Loucy (cell line): ENCODE measurements around the gene TGFBRAP1.

ENCODE experiments used
- H2AFZ ChIP-seq: fragments of 200-600 bp; sonication (generic); 2 replicates; pipeline ENCODE4 v1.6.0; 2016; ENCODE audit warnings: antibody characterized with exemption, mild to moderate bottlenecking, low read length, moderate library complexity
- H3F3A ChIP-seq: fragments of 200-600 bp; 2 replicates; pipeline ENCODE4 v1.6.0; 2016; ENCODE audit warnings: antibody characterized with exemption, low read depth, mild to moderate bottlenecking
- H3K27me3 ChIP-seq: fragments of 200-600 bp; sonication (generic); 2 replicates; pipeline ENCODE4 v1.6.1; 2014; ENCODE audit warnings: low read length, mild to moderate bottlenecking; ENCODE audit not compliant: insufficient read depth, poor library complexity, severe bottlenecking
- H3K36me3 ChIP-seq: fragments of 200-600 bp; sonication (generic); 2 replicates; pipeline ENCODE4 v1.6.1; 2016; ENCODE audit warnings: low read length; ENCODE audit not compliant: insufficient read depth
- H3K4me1 ChIP-seq: fragments of 200-600 bp; sonication (generic); 2 replicates; pipeline ENCODE4 v1.5.1; 2014; ENCODE audit warnings: low read length, mild to moderate bottlenecking; ENCODE audit not compliant: insufficient read depth, poor library complexity, severe bottlenecking
- H3K4me2 ChIP-seq: fragments of 200-600 bp; sonication (generic); 2 replicates; pipeline ENCODE4 v1.6.0; 2014; ENCODE audit warnings: antibody characterized with exemption, low read length, low read depth, mild to moderate bottlenecking; ENCODE audit not compliant: poor library complexity, severe bottlenecking
- H3K4me3 ChIP-seq: fragments of 200-600 bp; sonication (generic); 2 replicates; pipeline ENCODE4 v1.5.1; 2014; ENCODE audit warnings: low read length, mild to moderate bottlenecking, mixed read lengths; ENCODE audit not compliant: poor library complexity, severe bottlenecking
- H3K79me2 ChIP-seq: fragments of 200-600 bp; sonication (generic); 2 replicates; pipeline ENCODE4 v1.6.1; 2014; ENCODE audit warnings: low read length; ENCODE audit not compliant: insufficient read depth
- H3K9ac ChIP-seq: fragments of 200-600 bp; sonication (generic); 2 replicates; pipeline ENCODE4 v1.6.0; 2014; ENCODE audit warnings: mild to moderate bottlenecking, low read depth, low read length, moderate library complexity; ENCODE audit not compliant: poor library complexity, severe bottlenecking
- H3K9me2 ChIP-seq: fragments of 200-600 bp; sonication (generic); replicated peaks from 2 replicates; pipeline ENCODE4 v1.6.1; 2016; ENCODE audit warnings: low read depth, low read length, mixed read lengths
- H3K9me3 ChIP-seq: fragments of 200-600 bp; sonication (generic); 2 replicates; pipeline ENCODE4 v1.6.1; 2014; ENCODE audit warnings: mild to moderate bottlenecking, antibody characterized with exemption, low read length, low read depth; ENCODE audit not compliant: insufficient read depth
- H4K20me1 ChIP-seq: fragments of 200-600 bp; sonication (generic); 2 replicates; pipeline ENCODE4 v1.6.0; 2014; ENCODE audit warnings: antibody characterized with exemption, low read length, mild to moderate bottlenecking; ENCODE audit not compliant: insufficient read depth, poor library complexity, severe bottlenecking
- EZH2phosphoT487 ChIP-seq: fragments of 200-600 bp; IDR thresholded peaks from 2 replicates; pipeline ENCODE4 v1.6.1; 2018; ENCODE audit warnings: antibody characterized with exemption, mild to moderate bottlenecking, moderate library complexity, borderline replicate concordance
- TF ChIP-seq, protein P1 (sequence below): fragments of 200-600 bp; sonication (generic); conservative IDR thresholded peaks from 2 replicates; pipeline ENCODE4 v1.5.1; 2014; ENCODE audit warnings: mild to moderate bottlenecking, antibody characterized with exemption, low read length

Gene TGFBRAP1

DNA sequence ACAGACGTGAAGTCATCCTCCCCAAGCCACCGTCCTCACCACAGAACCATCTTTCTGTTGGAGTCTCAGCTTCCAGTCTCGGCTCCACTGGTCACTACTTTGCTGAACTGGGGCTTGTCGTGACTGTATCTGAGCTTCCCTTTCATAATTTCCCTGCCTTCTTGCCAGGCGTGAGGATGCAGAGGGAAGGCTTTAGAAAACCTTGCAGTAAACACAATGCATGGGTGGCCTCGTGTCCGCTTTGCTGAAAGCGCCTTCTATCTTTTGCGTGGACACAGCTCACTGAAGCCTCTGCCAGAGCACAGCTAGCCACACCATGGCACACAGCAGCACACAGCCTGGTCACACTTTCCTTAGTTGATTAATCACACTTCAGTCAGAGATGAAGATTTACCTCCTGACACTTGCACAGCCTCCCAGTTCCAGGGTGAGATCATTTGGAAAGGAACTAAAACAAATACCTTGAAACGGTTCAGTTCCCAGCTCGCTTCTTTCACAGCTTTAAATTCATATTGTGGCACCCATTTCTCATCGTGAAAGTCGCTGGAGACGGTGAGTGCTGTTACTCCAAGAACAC lies 90.8 kb downstream of the TGFBRAP1 start:
- TF ChIP-seq EZH2phosphoT487 = no peak
- TF ChIP-seq, protein P1, sequence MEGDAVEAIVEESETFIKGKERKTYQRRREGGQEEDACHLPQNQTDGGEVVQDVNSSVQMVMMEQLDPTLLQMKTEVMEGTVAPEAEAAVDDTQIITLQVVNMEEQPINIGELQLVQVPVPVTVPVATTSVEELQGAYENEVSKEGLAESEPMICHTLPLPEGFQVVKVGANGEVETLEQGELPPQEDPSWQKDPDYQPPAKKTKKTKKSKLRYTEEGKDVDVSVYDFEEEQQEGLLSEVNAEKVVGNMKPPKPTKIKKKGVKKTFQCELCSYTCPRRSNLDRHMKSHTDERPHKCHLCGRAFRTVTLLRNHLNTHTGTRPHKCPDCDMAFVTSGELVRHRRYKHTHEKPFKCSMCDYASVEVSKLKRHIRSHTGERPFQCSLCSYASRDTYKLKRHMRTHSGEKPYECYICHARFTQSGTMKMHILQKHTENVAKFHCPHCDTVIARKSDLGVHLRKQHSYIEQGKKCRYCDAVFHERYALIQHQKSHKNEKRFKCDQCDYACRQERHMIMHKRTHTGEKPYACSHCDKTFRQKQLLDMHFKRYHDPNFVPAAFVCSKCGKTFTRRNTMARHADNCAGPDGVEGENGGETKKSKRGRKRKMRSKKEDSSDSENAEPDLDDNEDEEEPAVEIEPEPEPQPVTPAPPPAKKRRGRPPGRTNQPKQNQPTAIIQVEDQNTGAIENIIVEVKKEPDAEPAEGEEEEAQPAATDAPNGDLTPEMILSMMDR = no peak
- H3K4me1 ChIP-seq = peaks cover 5% of the 10 kb centered on the region
- H3K9me2 ChIP-seq = no peaks in the 10 kb centered on the region
- no peaks in the 10 kb centered on the region for H4K20me1 ChIP-seq
- no peak overlapping the region for H3K4me2 ChIP-seq
- no peak overlapping the region for H3K4me3 ChIP-seq
- H3K36me3 ChIP-seq = no peaks in the 10 kb centered on the region
- H3K79me2 ChIP-seq = no peaks in the 10 kb centered on the region
- H3K9me3 ChIP-seq = no peaks in the 10 kb centered on the region
- H3F3A ChIP-seq = no peaks in the 10 kb centered on the region
- no peak overlapping the region for H3K9ac ChIP-seq
- H2AFZ ChIP-seq = peak overlapping the region; percentile 12; the same call in 1 of the 2 replicates
- no peaks in the 10 kb centered on the region for H3K27me3 ChIP-seq

DNA sequence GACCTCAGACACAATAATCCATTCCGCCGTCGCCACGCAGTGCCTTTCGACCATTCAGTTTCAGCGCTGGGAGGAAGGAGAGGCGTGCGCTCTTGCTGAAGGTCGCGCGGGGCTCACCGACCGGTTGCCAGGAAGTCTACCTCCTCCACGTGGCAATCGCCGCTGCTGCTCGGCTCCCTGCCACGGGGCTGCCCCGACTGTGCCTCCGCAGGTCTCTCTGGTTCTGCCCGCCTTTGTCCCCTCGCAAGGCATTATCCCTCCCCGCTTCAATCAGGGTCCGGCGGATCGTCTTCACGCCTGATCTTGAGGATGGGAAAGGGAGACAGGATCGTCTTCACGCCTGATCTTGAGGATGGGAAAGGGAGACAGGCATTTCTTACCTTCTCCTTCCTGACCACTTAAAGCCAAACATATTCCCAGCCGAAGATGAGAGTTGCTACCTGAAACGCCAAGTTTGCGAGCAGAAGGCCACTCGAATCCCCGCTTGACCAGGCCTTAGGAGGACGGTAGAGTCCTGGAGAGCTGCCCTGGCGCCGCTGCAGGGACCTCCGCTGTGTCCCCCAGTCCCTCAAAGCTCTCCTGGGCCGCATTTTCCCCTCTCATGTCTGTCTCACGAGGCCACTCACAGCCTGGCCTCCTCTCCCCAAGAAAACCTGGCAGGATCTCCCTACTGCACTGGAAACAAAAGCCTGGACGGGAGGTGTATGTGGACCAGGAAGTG lies 92.3 kb downstream of the TGFBRAP1 start:
- no peaks in the 10 kb centered on the region for H3F3A ChIP-seq
- no peaks in the 10 kb centered on the region for H3K79me2 ChIP-seq
- no peaks in the 10 kb centered on the region for H3K27me3 ChIP-seq
- H3K4me1 ChIP-seq = peaks cover 5% of the 10 kb centered on the region
- no peak overlapping the region for H3K9ac ChIP-seq
- no peaks in the 10 kb centered on the region for H4K20me1 ChIP-seq
- H3K9me3 ChIP-seq = no peaks in the 10 kb centered on the region
- H3K36me3 ChIP-seq = no peaks in the 10 kb centered on the region
- H2AFZ ChIP-seq = peak overlapping the region; percentile 50
- no peak overlapping the region for H3K4me3 ChIP-seq
- no peak for TF ChIP-seq EZH2phosphoT487
- TF ChIP-seq, protein P1 = no peak
- H3K4me2 ChIP-seq = no peak overlapping the region
- no peaks in the 10 kb centered on the region for H3K9me2 ChIP-seq

DNA sequence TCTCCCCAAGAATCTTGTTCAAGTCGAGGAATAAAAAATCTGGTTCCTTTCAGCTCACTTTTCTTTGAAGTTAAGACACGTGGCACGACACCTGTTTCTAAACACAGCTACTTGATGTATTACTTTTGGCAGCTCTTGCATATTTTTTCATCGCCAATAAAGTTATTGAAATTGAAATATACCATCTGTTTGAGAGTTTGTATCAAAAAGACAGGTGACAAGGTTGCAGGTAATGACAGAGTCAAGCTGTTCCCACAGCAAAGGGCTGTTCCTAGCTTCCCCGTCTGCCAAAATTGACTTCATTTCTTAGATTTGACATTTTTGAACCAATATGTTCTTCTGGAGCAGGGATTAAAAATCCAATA lies 93.5 kb downstream of the TGFBRAP1 start:
- Histone ChIP-seq H3K79me2 (no peaks in the 10 kb centered on the region), H3K9me2 (no peaks in the 10 kb centered on the region), H3K9me3 (no peaks in the 10 kb centered on the region), H3F3A (no peaks in the 10 kb centered on the region), H3K4me2 (peak overlapping the region; percentile 19), H3K4me3 (no peak overlapping the region), H2AFZ (peak overlapping the region; percentile 35; the same call in 1 of the 2 replicates), H3K27me3 (no peaks in the 10 kb centered on the region), H3K36me3 (no peaks in the 10 kb centered on the region), H3K9ac (no peak overlapping the region), H4K20me1 (no peaks in the 10 kb centered on the region), H3K4me1 (peaks cover 5% of the 10 kb centered on the region)
- TF ChIP-seq EZH2phosphoT487 = no peak
- TF ChIP-seq, protein P1 = no peak
